Kidney (tissue), 14 donors: Measurements from ENCODE around the gene TRIO. TPM values are rescaled to one million over a fixed set of nuclear protein-coding genes. Genes with fewer than 3 reads are reported as not detected.

Source experiments
- DNase-seq, 5 donors: peaks; one replicate each; pipeline ENCODE4 v3.0.0-alpha.2; 2013 to 2020
- FAIRE-seq: peaks from 2 replicates; lab custom pipeline; 2012; peaks lifted over from hg19 to GRCh38; lab: Jason Lieb, UNC
- H3K27ac ChIP-seq, 2 donors: one replicate each; pipeline ENCODE4 v1.7.0; 2013; ENCODE audit warnings: low read depth in 2 of 2, low read length in 2 of 2, inconsistent platforms in 1 of 2
- H3K27me3 ChIP-seq: one replicate; pipeline ENCODE4 v1.7.1; 2013; ENCODE audit warnings: low read length, inconsistent platforms; ENCODE audit not compliant: control insufficient read depth, insufficient read depth
- H3K36me3 ChIP-seq, 3 donors: one replicate each; pipeline versions ENCODE4 v1.7.0 to v1.7.1; 2013; ENCODE audit warnings: low read length in 3 of 3, control low read depth in 1 of 3, inconsistent platforms in 1 of 3; ENCODE audit not compliant: insufficient read depth in 3 of 3, control insufficient read depth in 2 of 3
- H3K4me1 ChIP-seq, 3 donors: one replicate each; pipeline versions ENCODE4 v1.7.0 to v1.7.1; 2013; ENCODE audit warnings: low read length in 3 of 3, inconsistent platforms in 1 of 3, low read depth in 1 of 3; ENCODE audit not compliant: control insufficient read depth in 2 of 3, insufficient read depth in 2 of 3
- H3K4me3 ChIP-seq, 3 donors: one replicate each; pipeline versions ENCODE4 v1.7.0 to v1.8.1; 2013; ENCODE audit warnings: low read length in 3 of 3, control low read depth in 1 of 3, inconsistent platforms in 1 of 3
- H3K9ac ChIP-seq, 3 donors: one replicate each; pipeline versions ENCODE4 v1.7.0 to v1.7.1; 2013; ENCODE audit warnings: low read length in 3 of 3, control low read depth in 1 of 3, inconsistent platforms in 1 of 3
- H3K9me3 ChIP-seq, 3 donors: one replicate each; pipeline versions ENCODE4 v1.7.0 to v1.7.1; 2013; ENCODE audit warnings: low read length in 3 of 3, control low read depth in 1 of 3, inconsistent platforms in 1 of 3; ENCODE audit not compliant: control insufficient read depth in 2 of 3, insufficient read depth in 1 of 3
- intact Hi-C: fragments of 100-400 bp; cut with DNase I; formaldehyde crosslinking; loops from one replicate; pipeline ENCODE4 v1.11.1; 2022
- polyA plus RNA-seq: library from polyadenylated mRNA; stranded (reverse); fragments of 350-450 nt; fragmentation: Illumina TruSeq; extraction: RNeasy Lipid Tissue Mini Kit (QIAGEN cat#74804); gene quantifications from one replicate; pipeline ENCODE4 v1.2.3, GENCODE V29; 2014; ENCODE audit warnings: low read depth, low replicate concordance; ENCODE audit not compliant: insufficient read depth
- total RNA-seq: library from RNA; stranded (reverse); fragmentation: NEBNext Ultra II Directional; extraction: Animal tissue kit (Norgen Biotek cat#: 25700); gene quantifications from one replicate; pipeline ENCODE4 v1.2.1, GENCODE V29; 2021
- TF ChIP-seq, protein P1 (sequence below): IDR thresholded peaks from 3 replicates; pipeline ENCODE4 v1.5.1; 2012; ENCODE audit warnings: mild to moderate bottlenecking, moderate library complexity, borderline replicate concordance; ENCODE audit not compliant: insufficient read depth; ENCODE audit errors: extremely low read depth
- donor health status: control.
- donor health status: control.
- donor health status: control.
- donor health status: control.
- donor health status: control.
- donor health status: DM: yes; HTN: yes; CAD: no.
- donor health status: Normal renal cell carcinoma (clear cell type).

The TRIO gene
- total and polyA plus RNA-seq, 2 donors from 2014 or later = 9.5 to 149 TPM

DNA sequence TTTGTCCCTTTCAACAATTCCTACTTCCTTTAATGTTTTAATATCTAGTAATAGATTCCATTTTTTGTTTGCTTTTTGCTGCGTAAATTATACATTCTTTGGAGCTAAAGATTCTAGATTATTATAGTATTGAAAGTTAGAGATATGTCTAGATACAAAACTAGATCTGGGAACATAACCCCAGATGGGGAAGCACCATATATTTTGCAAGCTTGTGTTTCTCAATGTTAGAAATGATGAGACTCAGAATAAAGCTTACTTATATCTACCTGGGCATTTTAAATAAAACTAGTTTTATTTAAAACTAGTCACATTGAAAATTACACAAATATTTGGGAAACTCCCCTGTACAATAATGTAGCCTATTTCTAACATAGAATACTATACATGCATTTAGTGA, 32.2 kb downstream of the TRIO start:
- no peak for DNase-seq
- no peaks in the 10 kb centered on the region for H3K36me3 ChIP-seq
- no peak overlapping the region for H3K27ac ChIP-seq
- TF ChIP-seq, protein P1, sequence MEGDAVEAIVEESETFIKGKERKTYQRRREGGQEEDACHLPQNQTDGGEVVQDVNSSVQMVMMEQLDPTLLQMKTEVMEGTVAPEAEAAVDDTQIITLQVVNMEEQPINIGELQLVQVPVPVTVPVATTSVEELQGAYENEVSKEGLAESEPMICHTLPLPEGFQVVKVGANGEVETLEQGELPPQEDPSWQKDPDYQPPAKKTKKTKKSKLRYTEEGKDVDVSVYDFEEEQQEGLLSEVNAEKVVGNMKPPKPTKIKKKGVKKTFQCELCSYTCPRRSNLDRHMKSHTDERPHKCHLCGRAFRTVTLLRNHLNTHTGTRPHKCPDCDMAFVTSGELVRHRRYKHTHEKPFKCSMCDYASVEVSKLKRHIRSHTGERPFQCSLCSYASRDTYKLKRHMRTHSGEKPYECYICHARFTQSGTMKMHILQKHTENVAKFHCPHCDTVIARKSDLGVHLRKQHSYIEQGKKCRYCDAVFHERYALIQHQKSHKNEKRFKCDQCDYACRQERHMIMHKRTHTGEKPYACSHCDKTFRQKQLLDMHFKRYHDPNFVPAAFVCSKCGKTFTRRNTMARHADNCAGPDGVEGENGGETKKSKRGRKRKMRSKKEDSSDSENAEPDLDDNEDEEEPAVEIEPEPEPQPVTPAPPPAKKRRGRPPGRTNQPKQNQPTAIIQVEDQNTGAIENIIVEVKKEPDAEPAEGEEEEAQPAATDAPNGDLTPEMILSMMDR = no peak
- intact Hi-C loops = no loop called here
- no peaks in the 10 kb centered on the region for H3K9me3 ChIP-seq
- no peak overlapping the region for H3K9ac ChIP-seq
- no peak for FAIRE-seq
- H3K27me3 ChIP-seq = no peaks in the 10 kb centered on the region
- no peak overlapping the region for H3K4me3 ChIP-seq
- H3K4me1 ChIP-seq = peaks cover 0 to 29% (median 15%) of the 10 kb centered on the region in 3 donors

DNA sequence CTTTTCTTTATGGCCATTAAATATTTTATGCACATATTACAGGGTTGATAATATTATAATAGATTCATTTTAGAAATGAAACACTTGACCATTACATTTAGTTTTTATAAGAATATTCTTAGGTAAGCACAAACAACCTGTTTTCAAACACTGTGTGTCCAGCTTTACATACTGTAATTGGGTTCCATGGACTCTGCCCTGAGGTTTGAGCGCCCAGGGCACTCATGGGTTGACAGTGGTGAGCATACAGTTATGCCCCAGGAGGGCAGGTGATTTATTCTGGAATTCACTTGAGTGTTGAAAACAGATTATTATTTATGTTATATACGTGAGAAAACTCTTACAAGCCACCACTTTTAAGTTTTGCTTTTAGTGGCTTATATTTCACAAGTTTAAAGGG, 33.7 kb downstream of the TRIO start:
- H3K9me3 ChIP-seq = no peaks in the 10 kb centered on the region
- intact Hi-C loops = no loop called here
- H3K36me3 ChIP-seq = no peaks in the 10 kb centered on the region
- no peaks in the 10 kb centered on the region for H3K27me3 ChIP-seq
- DNase-seq (no peak), FAIRE-seq (no peak)
- H3K4me1 ChIP-seq = peaks cover 0 to 27% (median 13%) of the 10 kb centered on the region in 3 donors
- H3K4me3 ChIP-seq = no peak overlapping the region
- H3K27ac ChIP-seq = no peak overlapping the region
- TF ChIP-seq, protein P1 = no peak
- H3K9ac ChIP-seq = no peak overlapping the region

DNA sequence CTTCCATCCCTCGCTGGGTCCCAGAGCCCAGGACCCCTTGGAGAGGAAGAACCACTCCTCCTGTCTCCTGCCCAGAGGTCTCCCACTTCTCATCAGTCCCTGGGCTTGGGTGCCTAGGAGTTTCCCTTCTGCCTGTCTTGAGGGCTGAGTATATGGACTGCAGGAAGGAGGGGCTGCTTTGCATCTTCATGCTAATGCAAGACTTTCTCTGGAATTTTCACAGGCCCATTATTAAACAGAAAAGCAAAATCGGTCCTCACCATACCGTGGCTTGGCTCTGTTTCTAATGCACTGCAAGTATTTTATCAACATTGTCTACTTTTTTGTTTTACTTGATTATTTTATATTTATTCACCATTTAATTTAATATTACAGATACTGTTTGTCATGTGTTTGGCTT, 34.5 kb downstream of the TRIO start:
- no peak overlapping the region for H3K9ac ChIP-seq
- intact Hi-C loops = no loop called here
- H3K36me3 ChIP-seq = no peaks in the 10 kb centered on the region
- no peaks in the 10 kb centered on the region for H3K27me3 ChIP-seq
- FAIRE-seq (no peak), DNase-seq (no peak)
- TF ChIP-seq, protein P1 = no peak
- H3K4me3 ChIP-seq = no peak overlapping the region
- H3K4me1 ChIP-seq = peaks cover 0 to 20% (median 5%) of the 10 kb centered on the region in 3 donors
- H3K27ac ChIP-seq = no peak overlapping the region
- no peaks in the 10 kb centered on the region for H3K9me3 ChIP-seq

DNA sequence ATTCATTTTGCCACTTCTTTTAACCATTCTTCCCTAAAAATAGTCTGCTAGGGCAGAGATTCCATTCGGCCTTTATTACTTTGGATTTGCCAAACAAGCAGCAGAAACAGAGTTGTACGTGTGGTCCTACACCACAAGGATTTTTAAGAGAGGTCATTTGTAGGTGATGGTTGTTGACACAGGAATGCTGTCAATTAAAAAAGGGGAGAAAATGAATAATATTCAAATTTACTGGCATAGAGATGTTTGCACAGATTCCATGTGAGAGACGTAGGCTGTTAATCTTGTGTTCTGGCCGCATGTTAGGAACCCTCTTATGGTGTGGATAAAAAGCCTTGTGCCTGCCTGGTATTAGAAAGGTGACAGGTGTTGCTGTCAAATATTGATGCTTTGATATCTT, 34.9 kb downstream of the TRIO start:
- H3K27ac ChIP-seq = no peak overlapping the region

More for the DNA sequence above, 34.9 kb downstream of the TRIO start:
- DNase-seq (no peak), FAIRE-seq (no peak)
- H3K36me3 ChIP-seq = no peaks in the 10 kb centered on the region
- H3K4me3 ChIP-seq = no peak overlapping the region
- no peaks in the 10 kb centered on the region for H3K27me3 ChIP-seq
- TF ChIP-seq, protein P1 = no peak
- H3K9me3 ChIP-seq = no peaks in the 10 kb centered on the region
- no peak overlapping the region for H3K9ac ChIP-seq
- intact Hi-C loops = no loop called here
- H3K4me1 ChIP-seq = peaks cover 0 to 17% (median 5%) of the 10 kb centered on the region in 3 donors
